Skeletal muscle tissue (tissue), 4 donors: ENCODE results near the gene ATP9A. TPM values are rescaled to one million over a fixed set of nuclear protein-coding genes. Genes with fewer than 3 reads are reported as not detected.

Source experiments
- H3K27ac ChIP-seq: one replicate; pipeline ENCODE4 v1.7.0; 2013; ENCODE audit warnings: mild to moderate bottlenecking, low read depth, low read length, inconsistent platforms
- H3K27me3 ChIP-seq, 3 donors: one replicate each; pipeline ENCODE4 v1.7.0; 2013; ENCODE audit warnings: low read length in 3 of 3; ENCODE audit not compliant: control insufficient read depth in 3 of 3, insufficient read depth in 3 of 3
- H3K36me3 ChIP-seq, 3 donors: one replicate each; pipeline ENCODE4 v1.7.0; 2013; ENCODE audit warnings: low read length in 3 of 3; ENCODE audit not compliant: control insufficient read depth in 3 of 3, insufficient read depth in 3 of 3
- H3K4me1 ChIP-seq, 3 donors: one replicate each; pipeline ENCODE4 v1.7.0; 2013; ENCODE audit warnings: low read length in 3 of 3, mild to moderate bottlenecking in 3 of 3; ENCODE audit not compliant: control insufficient read depth in 3 of 3, insufficient read depth in 3 of 3
- H3K4me3 ChIP-seq, 3 donors: one replicate each; pipeline ENCODE4 v1.7.0; 2013; ENCODE audit warnings: low read length in 3 of 3
- H3K9ac ChIP-seq, 3 donors: one replicate each; pipeline ENCODE4 v1.7.0; 2013; ENCODE audit warnings: low read length in 3 of 3, mild to moderate bottlenecking in 3 of 3, moderate library complexity in 2 of 3, low read depth in 1 of 3
- H3K9me3 ChIP-seq, 3 donors: one replicate each; pipeline ENCODE4 v1.7.0; 2013; ENCODE audit warnings: low read length in 3 of 3; ENCODE audit not compliant: control insufficient read depth in 3 of 3
- total RNA-seq: library from RNA; depleted of rRNA; stranded (reverse); fragments of >200 nt; gene quantifications from one replicate; pipeline ENCODE4 v1.2.3, GENCODE V29; 2014
- donor health status: Osteomylitis.

ATP9A gene
- total RNA-seq, 1 donor from 2014 or later, result 56.4 TPM

- Histone ChIP-seq H3K4me3 (no peak overlapping the region), H3K27me3 (no peaks in the 10 kb centered on the region), H3K9me3 (no peaks in the 10 kb centered on the region), H3K27ac (no peak overlapping the region), H3K36me3 (peaks cover 0 to 10% (median 9%) of the 10 kb centered on the region in 3 donors), H3K4me1 (peaks cover 8 to 23% (median 8%) of the 10 kb centered on the region in 3 donors), H3K9ac (no peak overlapping the region)
Measured at GRCh38 chr20:51628533-51629398, 139.4 kb downstream of the ATP9A start.

- H3K27ac ChIP-seq, result no peak overlapping the region
- no peak overlapping the region for H3K4me3 ChIP-seq
- H3K4me1 ChIP-seq, result peaks cover 8 to 23% (median 8%) of the 10 kb centered on the region in 3 donors
- no peaks in the 10 kb centered on the region for H3K27me3 ChIP-seq
- no peaks in the 10 kb centered on the region for H3K9me3 ChIP-seq
- no peak overlapping the region for H3K9ac ChIP-seq
- H3K36me3 ChIP-seq, result peaks cover 3 to 10% (median 9%) of the 10 kb centered on the region in 3 donors
Measured at GRCh38 chr20:51627586-51627985, 140.6 kb downstream of the ATP9A start.

- Histone ChIP-seq H3K9me3 (no peaks in the 10 kb centered on the region), H3K27me3 (no peaks in the 10 kb centered on the region), H3K4me3 (no peak overlapping the region), H3K4me1 (peaks cover 0 to 8% (median 0%) of the 10 kb centered on the region in 3 donors), H3K36me3 (peaks cover 3 to 10% (median 9%) of the 10 kb centered on the region in 3 donors), H3K27ac (no peak overlapping the region), H3K9ac (no peak overlapping the region)
Measured at GRCh38 chr20:51625105-51625504, 143.1 kb downstream of the ATP9A start.

GRCh38 chr20:51624157-51624731, 143.9 kb downstream of the ATP9A start:
- no peaks in the 10 kb centered on the region for H3K9me3 ChIP-seq
- peaks cover 3 to 10% (median 9%) of the 10 kb centered on the region in 3 donors for H3K36me3 ChIP-seq
- peaks cover 0 to 2% (median 0%) of the 10 kb centered on the region in 3 donors for H3K4me1 ChIP-seq
- H3K4me3 ChIP-seq, result no peak overlapping the region
- H3K9ac ChIP-seq, result no peak overlapping the region
- no peaks in the 10 kb centered on the region for H3K27me3 ChIP-seq
- H3K27ac ChIP-seq, result no peak overlapping the region

- no peak overlapping the region for H3K4me3 ChIP-seq
- H3K36me3 ChIP-seq, result peaks cover 3 to 14% (median 13%) of the 10 kb centered on the region in 3 donors
- H3K9me3 ChIP-seq, result no peaks in the 10 kb centered on the region
- peaks cover 0 to 2% (median 0%) of the 10 kb centered on the region in 3 donors for H3K4me1 ChIP-seq
- H3K27ac ChIP-seq, result no peak overlapping the region
- no peaks in the 10 kb centered on the region for H3K27me3 ChIP-seq
- H3K9ac ChIP-seq, result no peak overlapping the region
Measured at GRCh38 chr20:51623255-51623654, 144.9 kb downstream of the ATP9A start.

- peaks cover 2 to 6% (median 5%) of the 10 kb centered on the region in 3 donors for H3K4me1 ChIP-seq
- H3K36me3 ChIP-seq, result peaks cover 3 to 12% (median 8%) of the 10 kb centered on the region in 3 donors
- H3K27me3 ChIP-seq, result no peaks in the 10 kb centered on the region
- H3K4me3 ChIP-seq, result no peak overlapping the region
- no peak overlapping the region for H3K9ac ChIP-seq
- no peak overlapping the region for H3K27ac ChIP-seq
- no peaks in the 10 kb centered on the region for H3K9me3 ChIP-seq
Measured at GRCh38 chr20:51622004-51622874, 146.0 kb downstream of the ATP9A start.

- Histone ChIP-seq H3K36me3 (peaks cover 4 to 12% (median 7%) of the 10 kb centered on the region in 3 donors), H3K27me3 (no peaks in the 10 kb centered on the region), H3K9me3 (no peaks in the 10 kb centered on the region), H3K9ac (no peak overlapping the region), H3K27ac (no peak overlapping the region), H3K4me1 (peaks cover 3 to 9% (median 6%) of the 10 kb centered on the region in 3 donors), H3K4me3 (no peak overlapping the region)
Measured at GRCh38 chr20:51620432-51620831, 147.8 kb downstream of the ATP9A start.

- H3K27ac ChIP-seq, result no peak overlapping the region
- no peak overlapping the region for H3K9ac ChIP-seq
- peaks cover 7 to 19% (median 13%) of the 10 kb centered on the region in 3 donors for H3K36me3 ChIP-seq
- no peaks in the 10 kb centered on the region for H3K27me3 ChIP-seq
- no peaks in the 10 kb centered on the region for H3K9me3 ChIP-seq
- no peak overlapping the region for H3K4me3 ChIP-seq
- H3K4me1 ChIP-seq, result peaks cover 3 to 9% (median 5%) of the 10 kb centered on the region in 3 donors
Measured at GRCh38 chr20:51616060-51616459, 152.1 kb downstream of the ATP9A start.

GRCh38 chr20:51614687-51615086, 153.5 kb downstream of the ATP9A start:
- H3K36me3 ChIP-seq, result peaks cover 13 to 23% (median 17%) of the 10 kb centered on the region in 3 donors
- no peaks in the 10 kb centered on the region for H3K9me3 ChIP-seq
- H3K27me3 ChIP-seq, result no peaks in the 10 kb centered on the region
- no peak overlapping the region for H3K9ac ChIP-seq
- H3K27ac ChIP-seq, result no peak overlapping the region
- no peak overlapping the region for H3K4me3 ChIP-seq
- H3K4me1 ChIP-seq, result peaks cover 3 to 9% (median 5%) of the 10 kb centered on the region in 3 donors
